ENCODE results near the gene BHLHA9.
"Not testable (repeated sequence)": the region's sequence is repeated elsewhere in the genome, so short reads cannot be mapped to it uniquely, and the experiment has no call there.

BHLHA9 gene

GRCh38 chr17:1302761-1303160 is 32.5 kb downstream of the BHLHA9 start:
- DNase-seq (ENCODE audit: low read depth), result no peak
- TF ChIP-seq, protein P1, sequence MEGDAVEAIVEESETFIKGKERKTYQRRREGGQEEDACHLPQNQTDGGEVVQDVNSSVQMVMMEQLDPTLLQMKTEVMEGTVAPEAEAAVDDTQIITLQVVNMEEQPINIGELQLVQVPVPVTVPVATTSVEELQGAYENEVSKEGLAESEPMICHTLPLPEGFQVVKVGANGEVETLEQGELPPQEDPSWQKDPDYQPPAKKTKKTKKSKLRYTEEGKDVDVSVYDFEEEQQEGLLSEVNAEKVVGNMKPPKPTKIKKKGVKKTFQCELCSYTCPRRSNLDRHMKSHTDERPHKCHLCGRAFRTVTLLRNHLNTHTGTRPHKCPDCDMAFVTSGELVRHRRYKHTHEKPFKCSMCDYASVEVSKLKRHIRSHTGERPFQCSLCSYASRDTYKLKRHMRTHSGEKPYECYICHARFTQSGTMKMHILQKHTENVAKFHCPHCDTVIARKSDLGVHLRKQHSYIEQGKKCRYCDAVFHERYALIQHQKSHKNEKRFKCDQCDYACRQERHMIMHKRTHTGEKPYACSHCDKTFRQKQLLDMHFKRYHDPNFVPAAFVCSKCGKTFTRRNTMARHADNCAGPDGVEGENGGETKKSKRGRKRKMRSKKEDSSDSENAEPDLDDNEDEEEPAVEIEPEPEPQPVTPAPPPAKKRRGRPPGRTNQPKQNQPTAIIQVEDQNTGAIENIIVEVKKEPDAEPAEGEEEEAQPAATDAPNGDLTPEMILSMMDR (IDR thresholded peaks at IDR 0.05; ENCODE audit: control insufficient read depth, insufficient read depth, low read depth, low read length, missing control alignments), result no peak
- H3K4me3 ChIP-seq (ENCODE audit: control insufficient read depth, low read depth, low read length), result no peak overlapping the region

DNA sequence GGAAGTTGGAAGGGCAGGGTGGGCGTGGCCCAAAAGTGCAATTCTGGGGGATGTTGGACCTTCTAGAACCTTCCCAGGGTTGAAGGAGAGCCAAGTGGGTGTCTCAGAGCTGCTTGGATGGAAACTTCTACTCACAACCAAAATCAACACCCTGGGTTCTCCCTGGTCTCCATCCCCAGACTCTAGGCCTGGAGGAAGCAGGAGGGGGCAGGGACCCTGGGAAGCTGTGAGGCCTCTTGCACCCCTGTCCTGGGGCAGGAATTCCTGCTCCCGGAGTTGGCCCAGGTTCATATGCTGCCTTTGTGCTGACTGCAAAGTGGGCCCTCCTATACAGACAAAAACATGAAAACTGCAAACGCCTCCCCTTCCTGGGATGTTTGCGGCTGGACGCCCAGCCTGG is 34.3 kb downstream of the BHLHA9 start:
- TF ChIP-seq, protein P1 (IDR thresholded peaks at IDR 0.05; ENCODE audit: control insufficient read depth, insufficient read depth, low read depth, low read length, missing control alignments), result no peak
- DNase-seq (ENCODE audit: low read depth), result no peak
- no peak overlapping the region for H3K4me3 ChIP-seq (ENCODE audit: control insufficient read depth, low read depth, low read length)

DNA sequence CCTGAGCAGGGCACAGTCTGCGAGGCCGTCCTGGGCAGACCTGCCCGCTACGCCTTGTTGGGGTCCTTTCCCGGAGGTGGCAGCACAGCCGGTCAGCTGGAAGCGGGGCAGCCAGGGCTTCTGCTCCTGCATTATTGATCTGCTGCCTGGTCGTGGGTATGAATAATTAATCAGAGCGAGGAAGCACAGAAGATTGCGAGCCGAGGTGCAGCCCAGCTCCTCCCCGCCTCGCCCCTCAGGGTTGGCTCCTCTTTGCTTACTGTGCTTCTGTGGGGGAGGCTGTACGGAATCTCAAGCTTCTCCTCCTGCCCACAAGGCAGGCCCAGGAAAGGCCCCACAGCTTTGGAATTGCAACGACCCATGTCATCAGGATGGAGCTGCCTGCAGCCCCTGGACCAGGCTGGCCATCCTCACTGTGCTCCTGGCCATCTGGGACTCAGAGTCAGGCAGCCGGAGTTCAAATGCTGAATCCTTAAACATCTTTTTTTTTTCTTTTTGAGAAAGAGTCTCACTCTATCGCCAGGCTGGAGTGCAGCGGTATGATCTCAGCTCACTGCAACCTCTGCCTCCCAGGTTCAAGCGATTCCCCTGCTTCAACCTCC is 34.8 kb downstream of the BHLHA9 start:
- TF ChIP-seq, protein P1 (IDR thresholded peaks at IDR 0.05; ENCODE audit: control insufficient read depth, insufficient read depth, low read depth, low read length, missing control alignments), result no peak

DNA sequence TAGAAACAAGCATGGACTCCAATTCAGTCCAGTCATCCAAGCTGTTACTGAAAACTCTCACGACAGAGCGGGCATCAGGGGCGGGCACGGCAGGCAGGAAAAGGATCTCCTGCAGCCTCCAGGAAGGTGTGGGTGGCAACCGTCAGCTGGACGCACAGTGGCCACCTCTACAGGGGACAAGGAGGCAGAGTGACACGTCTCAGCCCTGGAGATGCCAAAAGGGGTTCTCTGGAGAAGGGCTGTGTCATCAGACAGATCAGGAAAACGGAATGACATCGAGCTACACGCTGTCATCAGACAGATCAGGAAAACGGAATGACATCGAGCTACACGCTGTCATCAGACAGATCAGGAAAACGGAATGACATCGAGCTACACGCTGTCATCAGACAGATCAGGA is 37.6 kb downstream of the BHLHA9 start:
- not testable (repeated sequence) for H3K4me3 ChIP-seq (ENCODE audit: control insufficient read depth, low read depth, low read length); DNase-seq (ENCODE audit: low read depth)

More for the DNA sequence above, 34.8 kb downstream of the BHLHA9 start:
- no peak for DNase-seq (ENCODE audit: low read depth)
- H3K4me3 ChIP-seq (ENCODE audit: control insufficient read depth, low read depth, low read length), result no peak overlapping the region

DNA sequence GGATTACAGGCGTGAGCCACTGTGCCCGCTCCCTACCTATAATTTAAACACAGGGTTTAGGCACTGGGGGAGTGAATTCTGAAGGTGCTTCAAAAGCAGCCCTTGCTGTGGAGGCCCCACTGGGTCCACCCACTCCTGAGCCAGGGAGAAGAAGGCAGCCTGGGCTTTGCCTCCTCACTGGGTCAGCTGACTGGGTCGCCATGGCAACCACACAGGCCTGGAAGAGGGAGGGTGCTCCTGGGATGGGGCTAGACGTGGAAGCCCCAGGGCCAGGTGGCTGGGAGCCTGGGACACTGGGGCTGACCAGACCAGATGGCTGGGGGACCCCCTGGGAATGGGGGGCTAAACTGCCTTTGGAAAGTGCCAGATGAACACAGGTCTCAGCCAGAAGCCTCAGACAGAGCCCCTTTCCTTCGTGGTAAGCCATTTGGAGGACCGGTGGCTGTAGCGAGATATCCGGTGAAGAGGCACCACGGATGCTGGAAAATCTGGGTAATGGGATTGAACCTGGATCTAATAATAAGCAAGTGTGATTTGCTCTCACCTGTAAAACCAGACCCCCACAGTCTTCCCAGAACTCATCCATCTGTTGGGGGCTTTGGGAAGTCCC is 42.1 kb downstream of the BHLHA9 start:
- TF ChIP-seq, protein P1 (IDR thresholded peaks at IDR 0.05; ENCODE audit: control insufficient read depth, insufficient read depth, low read depth, low read length, missing control alignments), result no peak
- no peak for DNase-seq (ENCODE audit: low read depth)
- H3K4me3 ChIP-seq (ENCODE audit: control insufficient read depth, low read depth, low read length), result no peak overlapping the region

- TF ChIP-seq, protein P1 (IDR thresholded peaks at IDR 0.05; ENCODE audit: control insufficient read depth, insufficient read depth, low read depth, low read length, missing control alignments), result no peak
- no peak for DNase-seq (ENCODE audit: low read depth)
Measured at GRCh38 chr17:1313270-1314005, 43.2 kb downstream of the BHLHA9 start.

GRCh38 chr17:1315409-1315808 is 45.2 kb downstream of the BHLHA9 start:
- TF ChIP-seq, protein P1 (IDR thresholded peaks at IDR 0.05; ENCODE audit: control insufficient read depth, insufficient read depth, low read depth, low read length, missing control alignments), result no peak
- H3K4me3 ChIP-seq (ENCODE audit: control insufficient read depth, low read depth, low read length), result no peak overlapping the region
- no peak for DNase-seq (ENCODE audit: low read depth)

More at GRCh38 chr17:1313270-1314005, 43.2 kb downstream of the BHLHA9 start:
- no peak overlapping the region for H3K4me3 ChIP-seq (ENCODE audit: control insufficient read depth, low read depth, low read length)

Measured in AG09309 (cell line).